Left lung (tissue), 10 donors: ENCODE data around the gene TMC8. TPM values are rescaled to one million over a fixed set of nuclear protein-coding genes. Genes with fewer than 3 reads are reported as not detected.

Source experiments
- ATAC-seq: fragments of 200-7000 bp; cut with Tn5 transposase; one replicate; pipeline ENCODE4 v1.9.1; 2020; ENCODE audit warnings: moderate library complexity
- DNase-seq, 4 donors: peaks; one replicate each; pipeline ENCODE4 v3.0.0-alpha.2; 2013 to 2020
- H3K27ac ChIP-seq, 2 donors: fragments of 200-600 bp; sonication (generic) in 1 of 2; one replicate each; pipeline versions ENCODE4 v1.5.0 to v1.8.0; 2020 to 2021
- H3K27me3 ChIP-seq, 2 donors: fragments of 200-600 bp; sonication (generic) in 1 of 2; one replicate each; pipeline versions ENCODE4 v1.5.0 to v1.8.0; 2020 to 2021
- H3K36me3 ChIP-seq, 2 donors: fragments of 200-600 bp; sonication (generic) in 1 of 2; one replicate each; pipeline versions ENCODE4 v1.5.0 to v1.8.0; 2020 to 2021
- H3K4me1 ChIP-seq, 2 donors: fragments of 200-600 bp; one replicate each; pipeline ENCODE4 v1.8.0; 2021
- H3K4me3 ChIP-seq, 2 donors: fragments of 200-600 bp; sonication (generic) in 1 of 2; one replicate each; pipeline versions ENCODE4 v1.5.0 to v1.8.0; 2020 to 2021; ENCODE audit warnings: mild to moderate bottlenecking in 1 of 2
- H3K9me3 ChIP-seq, 2 donors: fragments of 200-600 bp; sonication (generic) in 1 of 2; one replicate each; pipeline versions ENCODE4 v1.5.0 to v1.8.0; 2020 to 2021
- CTCF ChIP-seq, 2 donors: fragments of 200-600 bp; sonication (generic) in 1 of 2; IDR thresholded peaks; one replicate each; pipeline versions ENCODE4 v1.5.0 to v1.8.0; 2021; ENCODE audit warnings: antibody characterized with exemption in 2 of 2
- intact Hi-C, 2 donors: fragments of 100-400 bp; cut with DNase I; formaldehyde crosslinking; loops; one replicate each; pipeline versions ENCODE4 v1.11.2 to v1.14.2; 2022
- polyA plus RNA-seq, 6 donors: library from polyadenylated mRNA; unstranded; fragments of 120-200 nt; gene quantifications; one replicate each; pipeline ENCODE4 v1.2.1, GENCODE V29; 2013; ENCODE audit not compliant: insufficient read length in 6 of 6
- total RNA-seq, 2 donors: library from RNA; stranded (reverse); fragmentation: NEBNext Ultra II Directional; extraction: Animal tissue kit (Norgen Biotek cat#: 25700); gene quantifications; one replicate each; pipeline ENCODE4 v1.2.1, GENCODE V29; 2021
- donor health status: DM: no; HTN: yes; CAD: no.
- donor health status: DM: no; HTN: no; CAD: no.

TMC8 gene
- total and polyA plus RNA-seq, 8 donors: 4.1 to 37.3 (median 5.9) TPM

- no peak for TF ChIP-seq CTCF (IDR thresholded peaks at IDR 0.05)
- Histone ChIP-seq H3K36me3 (peaks cover 0 to 69% of the 10 kb centered on the region in 2 donors), H3K27me3 (no peaks in the 10 kb centered on the region), H3K4me1 (no peaks in the 10 kb centered on the region), H3K9me3 (no peaks in the 10 kb centered on the region), H3K27ac (no peak overlapping the region), H3K4me3 (no peak overlapping the region)
- no peak for DNase-seq
- intact Hi-C loops: no loop called here
- ATAC-seq: no peak
These were observed 25.0 kb upstream of the TMC8 start for GRCh38 chr17:78105551-78105950.

DNA sequence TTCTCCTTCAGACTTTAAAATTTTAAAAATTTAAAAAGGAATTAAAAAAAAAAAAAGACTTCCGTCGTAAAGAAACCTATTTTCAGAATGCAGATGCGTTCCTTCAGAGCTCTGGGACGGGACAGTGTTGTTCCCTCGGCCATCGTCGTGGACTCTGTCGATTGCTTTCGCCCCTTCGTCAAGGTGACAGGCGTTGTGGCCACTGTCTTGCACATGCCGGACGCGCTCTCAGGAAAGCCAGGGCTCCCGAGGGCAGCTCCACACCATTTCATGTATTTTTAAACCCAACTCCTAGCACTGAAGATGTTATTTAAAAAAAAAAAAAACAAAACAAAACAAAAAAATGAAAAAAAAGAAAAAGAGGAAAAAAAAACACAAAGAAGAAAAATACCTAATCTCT, 24.4 kb upstream of the TMC8 start:
- DNase-seq: peak in 1 of 4 donors; percentile 63
- Histone ChIP-seq H3K9me3 (no peaks in the 10 kb centered on the region), H3K4me3 (no peak overlapping the region), H3K4me1 (no peaks in the 10 kb centered on the region), H3K27ac (no peak overlapping the region), H3K27me3 (no peaks in the 10 kb centered on the region), H3K36me3 (peaks cover 0 to 75% of the 10 kb centered on the region in 2 donors)
- intact Hi-C loops: no loop called here
- TF ChIP-seq CTCF (IDR thresholded peaks at IDR 0.05): no peak
- no peak for ATAC-seq

GRCh38 chr17:78107457-78107856, 23.1 kb upstream of the TMC8 start:
- Histone ChIP-seq H3K36me3 (peaks cover 0 to 82% of the 10 kb centered on the region in 2 donors), H3K9me3 (no peaks in the 10 kb centered on the region), H3K4me3 (no peak overlapping the region), H3K4me1 (peaks cover 0 to 3% of the 10 kb centered on the region in 2 donors), H3K27ac (no peak overlapping the region), H3K27me3 (no peaks in the 10 kb centered on the region)
- ATAC-seq (no peak), DNase-seq (no peak)
- no peak for TF ChIP-seq CTCF (IDR thresholded peaks at IDR 0.05)
- intact Hi-C loops: no loop called here

- H3K36me3 ChIP-seq: peaks cover 0 to 82% of the 10 kb centered on the region in 2 donors
- no peaks in the 10 kb centered on the region for H3K9me3 ChIP-seq
- H3K4me1 ChIP-seq: peaks cover 0 to 10% of the 10 kb centered on the region in 2 donors
- no peak overlapping the region for H3K27ac ChIP-seq
- no peak for TF ChIP-seq CTCF (IDR thresholded peaks at IDR 0.05)
- H3K27me3 ChIP-seq: no peaks in the 10 kb centered on the region
- DNase-seq (peak in 1 of 4 donors; percentile 44), ATAC-seq (no peak)
- intact Hi-C loops: no loop called here
- H3K4me3 ChIP-seq: no peak overlapping the region
These were observed 22.4 kb upstream of the TMC8 start for GRCh38 chr17:78107976-78108725.

- no peak for TF ChIP-seq CTCF (IDR thresholded peaks at IDR 0.05)
- no peak for ATAC-seq
- peak in 1 of 4 donors; percentile 28 for DNase-seq
- Histone ChIP-seq H3K27ac (no peak overlapping the region), H3K27me3 (no peaks in the 10 kb centered on the region), H3K4me3 (no peak overlapping the region), H3K9me3 (no peaks in the 10 kb centered on the region), H3K36me3 (peaks cover 0 to 81% of the 10 kb centered on the region in 2 donors), H3K4me1 (peaks cover 0 to 17% of the 10 kb centered on the region in 2 donors)
- intact Hi-C loops: no loop called here
These were observed 21.7 kb upstream of the TMC8 start for GRCh38 chr17:78108726-78109488.
